Uterus (tissue), 4 donors: ENCODE results near the gene IQCE. TPM values are rescaled to one million over a fixed set of nuclear protein-coding genes. Genes with fewer than 3 reads are reported as not detected.
"Not testable (repeated sequence)": the region's sequence is repeated elsewhere in the genome, so short reads cannot be mapped to it uniquely, and the experiment has no call there.

Source experiments
- DNase-seq, 2 donors: peaks; one replicate each; pipeline ENCODE4 v3.0.0-alpha.2; 2019 to 2020
- H3K27ac ChIP-seq, 2 donors: fragments of 200-600 bp; sonication (generic); 1 replicate in 1 of 2; 2 replicates in 1 of 2; pipeline ENCODE4 v1.5.1; 2016 to 2018
- H3K27me3 ChIP-seq, 2 donors: fragments of 200-600 bp; sonication (generic); one replicate each; pipeline ENCODE4 v1.5.1; 2018 to 2019; ENCODE audit warnings: control low read depth in 1 of 2
- H3K36me3 ChIP-seq, 2 donors: fragments of 200-600 bp; sonication (generic); one replicate each; pipeline ENCODE4 v1.5.1; 2019; ENCODE audit warnings: control low read depth in 1 of 2
- H3K4me1 ChIP-seq, 2 donors: fragments of 200-600 bp; sonication (generic); one replicate each; pipeline ENCODE4 v1.5.1; 2018 to 2019; ENCODE audit warnings: control low read depth in 1 of 2
- H3K4me3 ChIP-seq, 2 donors: fragments of 200-600 bp; sonication (generic); 1 replicate in 1 of 2; 2 replicates in 1 of 2; pipeline ENCODE4 v1.5.1; 2018 to 2019; ENCODE audit warnings: mild to moderate bottlenecking in 1 of 2
- H3K9me3 ChIP-seq, 2 donors: fragments of 200-600 bp; sonication (generic); one replicate each; pipeline ENCODE4 v1.5.1; 2019; ENCODE audit warnings: control low read depth in 1 of 2
- CTCF ChIP-seq, 4 experiments: fragments of 200-600 bp in 2 of 4; fragments of 450-650 bp in 2 of 4; sonication (generic) in 2 of 4; IDR thresholded peaks; one replicate each; pipeline ENCODE4 v1.5.1; 2016 to 2019; ENCODE audit warnings: antibody characterized with exemption in 4 of 4, mild to moderate bottlenecking in 2 of 4, moderate library complexity in 1 of 4
- POLR2A ChIP-seq, 2 donors: fragments of 450-650 bp; IDR thresholded peaks; one replicate each; pipeline ENCODE4 v1.6.1; 2016; ENCODE audit warnings: antibody characterized with exemption in 2 of 2, mild to moderate bottlenecking in 1 of 2, moderate library complexity in 1 of 2
- intact Hi-C: fragments of 100-400 bp; cut with DNase I; formaldehyde crosslinking; loops from one replicate; pipeline ENCODE4 v1.15.1; 2023; ENCODE audit warnings: low total_unique reads
- total RNA-seq, 4 donors: library from RNA; depleted of rRNA in 3 of 4; stranded (reverse); fragments of >200 nt in 3 of 4; gene quantifications; one replicate each; pipeline versions ENCODE4 v1.1.0 to v1.2.4, GENCODE V29; 2014 to 2023
- donor health status: DM: yes; HTN: yes; CAD: no.

The IQCE gene
- total RNA-seq, 4 donors from 2014 or later: 6.8 to 28.0 (median 16.9) TPM

DNA sequence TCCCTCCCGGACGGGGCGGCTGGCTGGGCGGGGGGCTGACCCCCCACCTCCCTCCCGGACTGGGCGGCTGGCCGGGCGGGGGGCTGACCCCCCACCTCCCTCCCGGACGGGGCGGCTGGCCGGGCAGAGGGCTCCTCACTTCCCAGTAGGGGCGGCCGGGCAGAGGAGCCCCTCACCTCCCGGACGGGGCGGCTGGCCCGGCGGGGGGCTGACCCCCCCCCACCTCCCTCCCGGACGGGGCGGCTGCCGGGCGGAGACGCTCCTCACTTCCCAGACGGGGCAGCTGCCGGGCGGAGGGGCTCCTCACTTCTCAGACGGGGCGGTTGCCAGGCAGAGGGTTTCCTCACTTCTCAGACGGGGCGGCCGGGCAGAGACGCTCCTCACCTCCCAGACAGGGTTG, 24.6 kb upstream of the IQCE start:
- DNase-seq, H3K9me3 ChIP-seq, H3K4me1 ChIP-seq, H3K36me3 ChIP-seq, H3K4me3 ChIP-seq, H3K27ac ChIP-seq, H3K27me3 ChIP-seq, intact Hi-C loops: not testable (repeated sequence)

DNA sequence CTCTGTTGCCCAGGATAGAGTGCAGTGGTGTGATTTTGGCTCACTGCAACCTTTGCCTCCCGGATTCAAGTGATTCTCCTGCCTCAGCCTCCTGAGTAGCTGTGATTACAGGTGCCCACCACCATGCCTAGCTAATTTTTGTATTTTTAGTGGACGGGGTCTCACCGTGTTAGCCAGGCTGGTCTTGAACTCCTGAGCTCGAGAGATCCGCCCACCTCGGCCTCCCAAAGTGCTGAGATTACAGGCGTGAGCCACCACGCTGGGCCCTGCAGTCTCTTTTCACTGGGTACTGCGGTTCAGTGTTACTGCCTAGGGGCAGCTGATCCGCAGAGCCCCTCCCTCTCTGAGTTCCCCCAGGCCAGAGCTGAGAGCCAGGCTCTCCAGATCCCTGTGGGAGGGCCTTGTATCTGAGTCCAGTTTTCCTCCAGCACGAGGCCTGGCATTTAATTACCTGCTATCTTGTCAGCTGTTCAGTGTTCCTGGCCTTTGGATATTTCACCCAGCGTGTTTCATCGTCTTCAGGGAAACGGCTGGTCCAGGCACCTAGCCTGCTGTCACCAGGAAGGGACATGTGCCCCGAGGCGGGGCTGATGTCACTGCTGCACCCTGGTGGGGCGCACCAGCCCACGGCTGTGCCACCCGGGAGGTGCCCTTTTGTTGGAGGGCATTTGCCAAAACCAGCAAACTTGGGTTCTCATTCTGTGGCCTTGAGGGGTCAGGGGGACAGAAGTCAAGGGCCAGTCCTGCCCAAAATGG, 22.7 kb upstream of the IQCE start:
- DNase-seq, H3K27me3 ChIP-seq, H3K4me1 ChIP-seq, H3K9me3 ChIP-seq, H3K36me3 ChIP-seq, H3K4me3 ChIP-seq, intact Hi-C loops, H3K27ac ChIP-seq: not testable (repeated sequence)

DNA sequence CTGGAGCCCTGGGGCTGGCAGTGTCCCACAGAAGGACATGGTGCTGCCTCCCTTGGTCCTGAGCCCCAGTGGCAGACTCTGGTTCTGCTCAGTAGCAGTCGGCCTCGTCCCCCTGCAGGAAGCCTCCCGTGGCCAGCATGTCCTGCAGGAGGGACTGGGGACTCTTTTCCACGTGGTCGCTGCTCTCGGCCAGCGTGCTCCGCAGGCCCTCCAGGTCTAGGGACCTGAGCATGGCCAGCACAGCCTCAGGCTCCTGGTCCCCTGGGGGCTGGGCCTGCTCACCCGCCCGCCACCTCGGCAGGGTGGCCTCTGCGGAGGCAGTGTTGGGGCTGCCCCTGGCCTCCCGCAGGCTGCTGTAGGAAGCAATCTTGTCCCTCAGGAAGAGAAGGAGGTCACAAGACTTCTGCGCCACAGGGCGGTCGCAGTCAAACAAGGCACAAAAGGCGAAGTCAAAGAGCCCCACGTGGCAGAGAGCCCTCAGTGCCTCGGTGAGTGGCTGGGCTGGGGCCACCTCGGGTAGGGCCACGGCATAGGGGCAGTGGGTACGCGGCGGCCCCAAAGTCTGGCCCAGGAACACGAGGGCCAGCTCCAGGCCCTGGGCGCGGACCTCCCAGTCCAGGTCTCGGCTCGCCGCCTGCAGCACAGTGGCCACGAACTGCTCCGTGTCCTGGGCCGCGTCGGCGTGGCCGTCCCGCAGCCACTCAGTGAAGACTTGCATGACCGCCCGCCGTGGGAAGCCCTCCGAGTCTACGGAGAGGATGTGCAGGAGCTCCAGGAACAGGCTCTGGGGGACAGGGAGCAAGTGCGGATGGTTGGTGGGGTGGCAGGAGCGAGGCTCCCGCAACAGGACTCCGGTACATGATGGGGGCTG, 20.6 kb upstream of the IQCE start:
- intact Hi-C loops: no loop called here
- Histone ChIP-seq H3K27me3 (no peaks in the 10 kb centered on the region), H3K36me3 (no peaks in the 10 kb centered on the region), H3K4me3 (no peak overlapping the region), H3K9me3 (no peaks in the 10 kb centered on the region), H3K27ac (no peak overlapping the region), H3K4me1 (no peaks in the 10 kb centered on the region)
- no peak for TF ChIP-seq CTCF (IDR thresholded peaks at IDR 0.05)
- TF ChIP-seq POLR2A (IDR thresholded peaks at IDR 0.05): no peak
- DNase-seq: no peak

DNA sequence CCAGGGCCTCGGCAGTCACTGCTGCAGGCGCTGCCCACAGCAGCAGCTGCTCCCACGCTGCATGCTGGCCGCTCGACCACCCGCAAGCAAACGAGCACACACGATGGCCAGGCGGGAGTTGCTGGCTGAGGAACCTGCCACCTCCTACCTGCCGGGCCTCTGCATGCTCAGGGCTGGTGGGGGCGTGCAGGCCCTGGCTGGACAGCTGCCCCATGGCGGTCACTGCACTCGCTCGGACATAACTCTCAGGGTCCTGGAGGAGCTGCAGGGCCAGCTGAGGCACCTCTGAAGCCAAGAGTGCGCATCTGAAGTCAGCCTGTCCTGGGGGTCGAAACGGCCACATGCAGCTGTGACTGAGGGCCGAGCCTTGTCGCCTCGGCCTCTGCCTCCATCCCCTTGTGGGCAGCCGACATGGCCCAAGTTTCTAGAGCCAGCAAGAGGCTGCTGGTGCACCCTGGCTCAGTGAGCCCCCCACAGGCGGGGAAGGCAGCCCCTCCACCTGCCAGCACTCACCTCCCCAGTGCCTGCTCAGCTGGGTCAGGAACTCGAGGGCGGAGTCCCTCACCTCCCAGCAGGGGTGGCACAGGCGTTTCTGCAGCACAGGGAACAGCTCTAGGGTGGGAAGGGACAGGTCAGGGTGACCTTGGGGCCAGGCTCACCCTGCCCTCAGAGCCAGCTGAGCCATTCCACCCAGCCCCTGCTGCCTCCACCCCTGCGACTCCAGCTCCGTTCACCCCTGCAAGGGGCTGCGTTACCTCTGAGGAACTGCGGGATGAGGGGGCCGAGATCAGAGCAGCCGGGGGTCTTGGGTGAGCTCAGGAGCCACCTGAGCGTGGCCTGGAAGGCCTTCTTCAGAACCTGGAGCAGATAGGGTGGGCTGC, 19.5 kb upstream of the IQCE start:
- no peak overlapping the region for H3K27ac ChIP-seq
- no peak for TF ChIP-seq CTCF (IDR thresholded peaks at IDR 0.05)
- intact Hi-C loops: no loop called here
- no peaks in the 10 kb centered on the region for H3K4me1 ChIP-seq
- H3K36me3 ChIP-seq: no peaks in the 10 kb centered on the region
- H3K9me3 ChIP-seq: no peaks in the 10 kb centered on the region
- no peak for DNase-seq
- H3K4me3 ChIP-seq: no peak overlapping the region
- H3K27me3 ChIP-seq: no peaks in the 10 kb centered on the region

- H3K9me3 ChIP-seq: no peaks in the 10 kb centered on the region
- no peaks in the 10 kb centered on the region for H3K4me1 ChIP-seq
- no peak for DNase-seq
- no peaks in the 10 kb centered on the region for H3K36me3 ChIP-seq
- H3K4me3 ChIP-seq: no peak overlapping the region
- H3K27ac ChIP-seq: no peak overlapping the region
- no peak for TF ChIP-seq POLR2A (IDR thresholded peaks at IDR 0.05)
- intact Hi-C loops: no loop called here
- no peaks in the 10 kb centered on the region for H3K27me3 ChIP-seq
Measured at GRCh38 chr7:2540133-2540532, 18.6 kb upstream of the IQCE start.

- Histone ChIP-seq H3K4me3 (no peak overlapping the region), H3K9me3 (no peaks in the 10 kb centered on the region), H3K4me1 (no peaks in the 10 kb centered on the region), H3K27me3 (no peaks in the 10 kb centered on the region), H3K27ac (no peak overlapping the region), H3K36me3 (no peaks in the 10 kb centered on the region)
- TF ChIP-seq POLR2A (IDR thresholded peaks at IDR 0.05): no peak
- no peak for TF ChIP-seq CTCF (IDR thresholded peaks at IDR 0.05)
- no peak for DNase-seq
- intact Hi-C loops: no loop called here
Measured at GRCh38 chr7:2540641-2541051, 18.1 kb upstream of the IQCE start.
